GM06990 (cell line): ENCODE results near the gene ZNF140.
A peak's percentile ranks its signal among the peaks of the same experiment; 100 is the strongest.

Experiments used
- DNase-seq: peaks from one replicate; pipeline ENCODE4 v3.0.0-alpha.2; 2011; ENCODE audit not compliant: insufficient read length; ENCODE audit errors: extremely low read depth
- H3K27me3 ChIP-seq: replicated peaks from 2 replicates; pipeline ENCODE4 v1.6.0; 2011; ENCODE audit warnings: low read length; ENCODE audit not compliant: control insufficient read depth, insufficient read depth
- H3K36me3 ChIP-seq: 2 replicates; pipeline ENCODE4 v1.5.1; 2011; ENCODE audit warnings: low read length; ENCODE audit not compliant: control insufficient read depth, insufficient read depth
- H3K4me3 ChIP-seq: replicated peaks from 2 replicates; pipeline ENCODE4 v1.5.1; 2011; ENCODE audit warnings: low read depth, mild to moderate bottlenecking, control low read depth, low read length
- CTCF ChIP-seq: IDR thresholded peaks from 2 replicates; pipeline ENCODE4 v1.5.1; 2011; ENCODE audit warnings: low read length, control low read depth, mild to moderate bottlenecking, inconsistent platforms; ENCODE audit not compliant: insufficient read depth, poor library complexity, severe bottlenecking

ZNF140 gene

GRCh38 chr12:133120385-133121191 lies 39.9 kb downstream of the ZNF140 start:
- no peaks in the 10 kb centered on the region for H3K27me3 ChIP-seq
- no peak for DNase-seq
- H3K4me3 ChIP-seq: no peak overlapping the region
- no peak for TF ChIP-seq CTCF
- no peaks in the 10 kb centered on the region; the same call in 1 of the 2 replicates for H3K36me3 ChIP-seq

GRCh38 chr12:133124674-133125073 lies 44.0 kb downstream of the ZNF140 start:
- H3K27me3 ChIP-seq: no peaks in the 10 kb centered on the region
- no peak for TF ChIP-seq CTCF
- H3K4me3 ChIP-seq: no peak overlapping the region
- no peaks in the 10 kb centered on the region; the same call in 1 of the 2 replicates for H3K36me3 ChIP-seq
- no peak for DNase-seq

- Histone ChIP-seq H3K4me3 (peak overlapping the region; percentile 87), H3K27me3 (no peaks in the 10 kb centered on the region), H3K36me3 (no peaks in the 10 kb centered on the region; the same call in 1 of the 2 replicates)
- TF ChIP-seq CTCF: no peak
- no peak for DNase-seq
Observed at GRCh38 chr12:133129368-133130037, 48.8 kb downstream of the ZNF140 start.

- peak; percentile 99 for DNase-seq
- Histone ChIP-seq H3K4me3 (peak within 1 kb of the TSS; percentile 87), H3K27me3 (no peaks in the 10 kb centered on the region), H3K36me3 (peaks cover 2% of the 10 kb centered on the region)
- no peak for TF ChIP-seq CTCF
Observed at GRCh38 chr12:133130038-133130807, 49.5 kb downstream of the ZNF140 start, which contains the start of the genes ZNF10 and ZNF891. ZNF10 (plus strand) TSS chr12:133130627; CDS start chr12:133144493, 13,866 bp downstream. ZNF891 (minus strand) TSS chr12:133130274; CDS start chr12:133121918, 8,356 bp downstream.

- H3K36me3 ChIP-seq: peaks cover 4% of the 10 kb centered on the region
- TF ChIP-seq CTCF: no peak
- H3K27me3 ChIP-seq: no peaks in the 10 kb centered on the region
- DNase-seq: no peak
- H3K4me3 ChIP-seq: peak overlapping the region; percentile 87
Observed at GRCh38 chr12:133130808-133131128, 50.0 kb downstream of the ZNF140 start.
